D721Med (cell line): Measurements from ENCODE around the gene MORN4.
"Not testable (repeated sequence)": the region's sequence is repeated elsewhere in the genome, so short reads cannot be mapped to it uniquely, and the experiment has no call there.

Experiments used
- DNase-seq: peaks from one replicate; pipeline ENCODE4 v3.0.0; 2011; ENCODE audit warnings: low spot score; ENCODE audit not compliant: insufficient read length
- FAIRE-seq: peaks from 2 replicates; lab custom pipeline; 2011; peaks lifted over from hg19 to GRCh38; lab: Jason Lieb, UNC
- TF ChIP-seq, protein P1 (sequence below): IDR thresholded peaks from 2 replicates; pipeline ENCODE4 v1.5.1; 2012; ENCODE audit warnings: mild to moderate bottlenecking, control low read depth; ENCODE audit not compliant: insufficient read depth; ENCODE audit errors: missing control alignments

Gene MORN4

DNA sequence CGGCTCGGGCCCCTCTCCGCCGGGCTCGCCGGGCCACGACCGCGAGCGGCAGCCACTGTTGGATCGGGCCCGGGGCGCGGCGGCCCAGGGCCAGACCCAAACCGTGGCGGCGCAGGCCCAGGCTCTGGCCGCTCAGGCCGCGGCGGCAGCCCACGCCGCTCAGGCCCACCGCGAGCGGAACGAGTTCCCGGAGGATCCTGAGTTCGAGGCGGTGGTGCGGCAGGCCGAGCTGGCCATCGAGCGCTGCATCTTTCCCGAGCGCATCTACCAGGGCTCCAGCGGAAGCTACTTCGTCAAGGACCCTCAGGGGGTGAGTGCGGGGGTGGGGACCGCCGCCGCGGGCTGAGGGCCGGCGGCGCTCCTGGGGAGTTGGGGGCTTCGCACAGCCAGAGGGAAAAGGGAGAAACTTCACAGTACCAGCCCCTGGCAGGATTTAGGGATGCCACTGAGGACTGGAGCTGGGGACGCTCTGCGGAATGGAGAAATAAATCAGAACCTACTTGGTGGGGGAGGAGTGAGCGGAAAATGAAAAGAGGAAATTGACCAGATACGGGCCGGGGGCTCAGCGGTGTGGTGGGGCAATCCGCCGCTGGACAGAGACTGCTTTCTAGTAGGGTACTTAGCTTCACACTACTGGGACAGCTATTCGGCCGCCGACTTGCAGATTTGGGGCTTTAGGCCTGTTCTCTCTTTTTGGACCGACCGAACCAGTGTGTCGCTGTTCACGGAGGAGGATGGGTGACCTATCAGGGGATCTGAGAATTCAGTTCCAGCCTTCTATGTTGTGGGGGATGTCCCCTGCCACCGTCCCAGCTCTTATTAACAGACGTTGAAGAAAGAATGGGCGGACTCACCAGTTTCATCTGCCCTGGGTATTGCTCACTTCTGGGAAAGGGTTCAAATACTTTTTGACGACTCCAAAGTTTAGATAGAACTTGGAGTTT lies 7.8 kb upstream of the MORN4 start:
- TF ChIP-seq, protein P1, sequence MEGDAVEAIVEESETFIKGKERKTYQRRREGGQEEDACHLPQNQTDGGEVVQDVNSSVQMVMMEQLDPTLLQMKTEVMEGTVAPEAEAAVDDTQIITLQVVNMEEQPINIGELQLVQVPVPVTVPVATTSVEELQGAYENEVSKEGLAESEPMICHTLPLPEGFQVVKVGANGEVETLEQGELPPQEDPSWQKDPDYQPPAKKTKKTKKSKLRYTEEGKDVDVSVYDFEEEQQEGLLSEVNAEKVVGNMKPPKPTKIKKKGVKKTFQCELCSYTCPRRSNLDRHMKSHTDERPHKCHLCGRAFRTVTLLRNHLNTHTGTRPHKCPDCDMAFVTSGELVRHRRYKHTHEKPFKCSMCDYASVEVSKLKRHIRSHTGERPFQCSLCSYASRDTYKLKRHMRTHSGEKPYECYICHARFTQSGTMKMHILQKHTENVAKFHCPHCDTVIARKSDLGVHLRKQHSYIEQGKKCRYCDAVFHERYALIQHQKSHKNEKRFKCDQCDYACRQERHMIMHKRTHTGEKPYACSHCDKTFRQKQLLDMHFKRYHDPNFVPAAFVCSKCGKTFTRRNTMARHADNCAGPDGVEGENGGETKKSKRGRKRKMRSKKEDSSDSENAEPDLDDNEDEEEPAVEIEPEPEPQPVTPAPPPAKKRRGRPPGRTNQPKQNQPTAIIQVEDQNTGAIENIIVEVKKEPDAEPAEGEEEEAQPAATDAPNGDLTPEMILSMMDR, result no peak
- no peak for DNase-seq
- FAIRE-seq, result no peak

DNA sequence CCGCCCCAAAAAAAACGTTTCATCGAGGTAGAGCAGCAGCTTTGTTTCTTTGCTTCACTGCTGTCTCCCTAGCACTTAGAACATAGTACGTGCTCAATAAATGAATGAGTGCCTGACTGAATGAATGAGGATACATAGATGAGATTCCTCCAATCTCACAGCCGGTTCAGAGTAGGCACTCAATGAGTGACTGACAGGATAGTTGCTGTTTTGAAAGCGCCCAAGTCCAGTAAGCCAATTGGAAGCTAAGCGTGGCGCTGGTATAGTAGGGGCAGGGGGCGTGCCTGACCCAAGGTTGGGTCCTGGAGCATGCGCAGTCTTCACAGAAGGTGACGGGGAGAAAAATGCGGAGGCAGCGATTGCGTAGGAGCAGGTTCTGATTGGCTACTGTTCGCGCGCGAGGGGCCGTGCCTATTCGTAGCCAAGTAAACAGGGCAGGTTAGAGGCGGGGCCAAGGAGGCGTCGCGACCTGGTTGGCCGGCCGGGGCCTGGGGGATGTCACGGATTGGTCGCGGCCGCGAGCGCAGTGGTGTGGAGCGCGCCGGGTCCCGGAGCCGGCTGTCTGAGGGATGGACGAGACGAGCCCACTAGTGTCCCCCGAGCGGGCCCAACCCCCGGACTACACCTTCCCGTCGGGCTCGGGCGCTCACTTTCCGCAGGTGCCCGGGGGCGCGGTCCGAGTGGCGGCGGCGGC lies 7.0 kb upstream of the MORN4 start, which contains the start of gene PI4K2A:
Gene PI4K2A (plus strand): TSS at position 498 of the 694 bp plus-strand sequence. CDS start 72 bp downstream, at position 570.
- TF ChIP-seq, protein P1, result no peak
- DNase-seq (peak; percentile 93), FAIRE-seq (no peak)

DNA sequence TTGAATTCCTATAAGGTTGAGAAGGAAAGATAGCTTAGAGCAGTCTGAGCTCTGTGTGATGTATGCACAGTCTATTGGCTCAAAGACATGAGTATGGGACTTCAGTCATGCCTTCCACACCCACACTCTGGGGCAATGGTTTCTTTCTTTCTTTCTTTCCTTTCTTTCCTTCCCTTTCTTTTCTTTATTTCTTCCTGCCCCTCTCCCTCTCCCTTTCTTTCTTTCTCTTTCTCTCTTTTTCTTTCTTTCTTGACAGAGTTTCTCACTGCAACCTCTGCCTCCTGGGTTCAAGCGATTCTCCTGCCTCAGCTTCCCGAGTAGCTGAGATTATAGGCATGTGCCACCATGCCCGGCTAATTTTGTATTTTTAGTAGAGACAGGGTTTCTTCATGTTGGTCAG lies 5.8 kb upstream of the MORN4 start:
- DNase-seq, result not testable (repeated sequence)

DNA sequence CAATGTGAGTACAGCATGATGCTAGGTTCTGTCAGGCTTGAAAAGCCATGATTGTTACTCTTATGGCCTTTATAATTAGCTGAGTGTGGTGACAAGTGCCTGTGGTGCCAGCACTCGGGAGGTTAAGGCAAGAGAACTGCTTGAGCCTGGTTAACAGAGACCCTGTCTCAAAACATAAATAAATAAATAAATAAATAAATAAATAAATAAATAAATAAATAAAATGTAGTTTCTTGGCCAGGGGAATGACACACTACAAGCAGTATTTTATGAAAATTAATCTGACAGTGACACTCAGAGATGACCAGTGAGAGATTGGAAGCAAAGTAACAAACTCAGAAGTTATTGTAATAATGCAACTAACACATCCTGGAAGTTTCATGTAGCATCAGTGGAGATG lies 2.3 kb upstream of the MORN4 start:
- TF ChIP-seq, protein P1, result no peak
- DNase-seq (no peak), FAIRE-seq (no peak)

More for the DNA sequence above, 5.8 kb upstream of the MORN4 start:
- FAIRE-seq, result not testable (repeated sequence)

DNA sequence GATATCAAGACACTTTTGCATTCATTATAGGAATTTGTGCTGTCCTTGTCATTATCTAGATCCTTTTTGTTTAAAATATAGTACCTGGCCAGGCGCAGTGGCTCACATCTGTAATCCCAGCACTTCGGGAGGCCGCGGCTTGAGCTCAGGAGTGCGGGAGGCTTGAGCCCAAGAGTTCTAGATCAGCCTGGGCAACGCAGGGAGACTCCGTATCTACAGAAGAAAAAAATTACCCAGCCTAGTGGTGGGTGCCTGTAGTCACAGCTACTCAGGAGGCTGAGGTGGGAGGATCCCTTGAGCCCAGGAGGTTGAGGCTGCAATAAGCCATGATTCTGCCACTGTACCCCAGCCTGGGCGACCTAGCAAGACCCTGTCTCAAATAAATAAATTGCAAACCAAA lies 621 bp upstream of the MORN4 start:
- TF ChIP-seq, protein P1, result no peak
- DNase-seq, result no peak
- no peak for FAIRE-seq

DNA sequence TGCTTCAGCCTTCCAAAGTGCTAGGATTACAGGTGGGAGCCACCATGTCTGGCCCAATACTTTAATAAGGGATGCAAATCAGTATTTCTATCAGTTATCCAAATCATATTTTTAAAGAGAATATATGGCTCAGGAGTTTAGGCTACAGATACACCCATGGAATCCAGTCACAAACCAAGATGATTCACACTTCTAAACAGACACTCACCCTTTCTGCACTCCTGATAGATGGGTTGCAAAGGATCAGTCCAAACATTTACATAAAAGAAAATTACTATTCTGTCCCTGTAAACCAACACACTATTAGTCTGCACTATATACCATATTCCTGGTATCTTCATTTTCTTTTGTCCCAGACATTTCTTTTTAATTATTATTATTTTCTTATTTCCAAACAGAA lies 2.2 kb downstream of the MORN4 start:
- FAIRE-seq (no peak), DNase-seq (no peak)
- TF ChIP-seq, protein P1, result no peak

DNA sequence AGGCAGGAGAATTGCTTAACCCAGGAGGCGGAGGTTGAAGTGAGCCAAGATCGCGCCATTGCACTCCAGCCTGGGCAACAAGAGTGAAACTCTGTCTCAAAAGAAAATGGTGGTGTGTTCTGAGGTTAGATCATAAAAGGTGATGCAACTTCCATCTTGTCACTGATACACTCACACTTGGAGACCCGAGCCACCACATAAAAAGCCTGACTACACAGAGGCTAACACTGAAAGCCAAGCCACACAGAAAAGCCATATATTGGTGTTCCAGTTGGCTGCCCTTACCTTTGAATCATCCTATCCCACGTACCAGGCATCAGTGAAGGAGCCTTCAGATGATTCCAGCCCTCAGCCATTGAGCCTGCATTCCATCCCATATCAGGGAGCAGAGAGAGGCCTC lies 4.0 kb downstream of the MORN4 start:
- TF ChIP-seq, protein P1, result no peak
- FAIRE-seq (no peak), DNase-seq (no peak)
